Prostate gland (tissue), 2 donors: ENCODE results near the gene SERINC3. TPM values are rescaled to one million over a fixed set of nuclear protein-coding genes. Genes with fewer than 3 reads are reported as not detected.
A peak's percentile ranks its signal among the peaks of the same experiment; 100 is the strongest.

Experiments
- DNase-seq: peaks from one replicate; pipeline ENCODE4 v3.0.0-alpha.2; 2019; ENCODE audit warnings: low spot score
- H3K27ac ChIP-seq, 2 donors: fragments of 200-600 bp; sonication (generic); 2 replicates each; pipeline ENCODE4 v1.5.1; 2017 to 2019
- H3K27me3 ChIP-seq: fragments of 200-600 bp; sonication (generic); replicated peaks from 2 replicates; pipeline ENCODE4 v1.5.1; 2019; ENCODE audit not compliant: insufficient read depth
- H3K36me3 ChIP-seq, 2 donors: fragments of 200-600 bp; sonication (generic); 1 replicate in 1 of 2; 2 replicates in 1 of 2; pipeline versions ENCODE4 v1.5.1 to v1.8.1; 2017 to 2019
- H3K4me1 ChIP-seq: fragments of 200-600 bp; sonication (generic); replicated peaks from 2 replicates; pipeline ENCODE4 v1.5.1; 2019
- H3K4me3 ChIP-seq, 2 donors: fragments of 200-600 bp; sonication (generic); 2 replicates each; pipeline ENCODE4 v1.5.1; 2017 to 2019
- H3K9me3 ChIP-seq: fragments of 200-600 bp; sonication (generic); 2 replicates; pipeline ENCODE4 v1.5.1; 2017
- CTCF ChIP-seq, 4 experiments: fragments of 200-600 bp in 2 of 4; fragments of 450-650 bp in 2 of 4; sonication (generic) in 2 of 4; IDR thresholded peaks; 1 replicate in 3 of 4; 2 replicates in 1 of 4; pipeline ENCODE4 v1.5.1; 2016 to 2019; ENCODE audit warnings: antibody characterized with exemption in 4 of 4, mild to moderate bottlenecking in 2 of 4, moderate library complexity in 2 of 4
- POLR2A ChIP-seq: fragments of 450-650 bp; IDR thresholded peaks from one replicate; pipeline ENCODE4 v1.6.1; 2016; ENCODE audit warnings: antibody characterized with exemption, mild to moderate bottlenecking
- POLR2AphosphoS5 ChIP-seq: sonication (generic); formaldehyde crosslinking; IDR thresholded peaks from one replicate; pipeline ENCODE4 v1.6.1; 2017; ENCODE audit warnings: antibody characterized with exemption
- WGBS: methylation state at CpG from one replicate; pipeline ENCODE4 v1.1.5; 2018; 5-methylcytosine and 5-hydroxymethylcytosine counted together
- intact Hi-C: fragments of 100-400 bp; cut with DNase I; formaldehyde crosslinking; loops from one replicate; pipeline ENCODE4 v1.14.2; 2022
- total RNA-seq, 2 donors: library from RNA; depleted of rRNA; stranded (reverse); fragments of >200 nt; gene quantifications; one replicate each; pipeline ENCODE4 v1.1.0, GENCODE V29; 2016

Gene SERINC3
- total RNA-seq, 2 donors from 2014 or later, result 89.1 to 141 TPM

GRCh38 chr20:44479643-44480042 lies 42.2 kb downstream of the SERINC3 start:
- intact Hi-C loops, result loop anchor here (5.0 kb wide), 2 partner anchors 128 to 203 kb away; no protein-coding TSS in a partner anchor
- H3K36me3 ChIP-seq, result no peaks in the 10 kb centered on the region
- no peaks in the 10 kb centered on the region for H3K4me1 ChIP-seq
- WGBS, result 86% methylated on average over 5 of the region's 5 CpGs
- H3K27me3 ChIP-seq, result no peaks in the 10 kb centered on the region
- no peak overlapping the region for H3K4me3 ChIP-seq
- no peak for DNase-seq
- H3K9me3 ChIP-seq, result no peaks in the 10 kb centered on the region
- H3K27ac ChIP-seq, result no peak overlapping the region
- TF ChIP-seq POLR2A (no peak), CTCF (IDR thresholded peaks at IDR 0.05) (no peak), POLR2AphosphoS5 (no peak)

GRCh38 chr20:44478206-44478605 lies 43.7 kb downstream of the SERINC3 start:
- 75% methylated on average over 6 of the region's 6 CpGs for WGBS
- intact Hi-C loops, result loop anchor here (5.0 kb wide), 2 partner anchors 129 to 204 kb away; no protein-coding TSS in a partner anchor
- DNase-seq, result no peak
- H3K4me3 ChIP-seq, result no peak overlapping the region
- no peaks in the 10 kb centered on the region for H3K4me1 ChIP-seq
- no peak overlapping the region for H3K27ac ChIP-seq
- TF ChIP-seq POLR2AphosphoS5, result no peak
- TF ChIP-seq POLR2A, result no peak
- no peak for TF ChIP-seq CTCF (IDR thresholded peaks at IDR 0.05)
- no peaks in the 10 kb centered on the region for H3K27me3 ChIP-seq
- H3K9me3 ChIP-seq, result no peaks in the 10 kb centered on the region
- no peaks in the 10 kb centered on the region for H3K36me3 ChIP-seq

GRCh38 chr20:44477151-44477550 lies 44.7 kb downstream of the SERINC3 start:
- intact Hi-C loops, result loop anchor here (5.0 kb wide), 2 partner anchors 130 to 205 kb away; no protein-coding TSS in a partner anchor
- TF ChIP-seq POLR2A, result no peak
- TF ChIP-seq POLR2AphosphoS5, result no peak
- no peak for TF ChIP-seq CTCF (IDR thresholded peaks at IDR 0.05)
- Histone ChIP-seq H3K4me1 (no peaks in the 10 kb centered on the region), H3K36me3 (no peaks in the 10 kb centered on the region), H3K4me3 (no peak overlapping the region), H3K27ac (no peak overlapping the region), H3K27me3 (no peaks in the 10 kb centered on the region), H3K9me3 (no peaks in the 10 kb centered on the region)
- no peak for DNase-seq
- 82% methylated on average over 3 of the region's 3 CpGs for WGBS

GRCh38 chr20:44475694-44476560 lies 45.9 kb downstream of the SERINC3 start, which contains the start of gene TTPAL:
Gene TTPAL, plus strand, starts transcription at chr20:44475874. Its CDS starts 4,126 bp downstream, at chr20:44480000.
- peak within 1 kb of the TSS; percentile 83 to 95 for H3K4me3 ChIP-seq
- no peaks in the 10 kb centered on the region for H3K4me1 ChIP-seq
- no peaks in the 10 kb centered on the region for H3K9me3 ChIP-seq
- peak within 1 kb of the TSS; percentile 90 for H3K27ac ChIP-seq
- WGBS, result 3% methylated on average over 55 of the region's 55 CpGs
- no peaks in the 10 kb centered on the region for H3K36me3 ChIP-seq
- intact Hi-C loops, result loop anchor here (2.0 to 5.0 kb wide), 3 partner anchors 45 to 206 kb away; no protein-coding TSS in a partner anchor
- no peaks in the 10 kb centered on the region for H3K27me3 ChIP-seq
- peak; percentile 87 for DNase-seq
- TF ChIP-seq POLR2A (peak; percentile 97), CTCF (IDR thresholded peaks at IDR 0.05) (peak in 3 of 4 experiments; percentile 61 to 82 (median 78)), POLR2AphosphoS5 (peak; percentile 98)
